GM12873 (cell line): ENCODE results near the gene EPHB2.
A peak's percentile ranks its signal among the peaks of the same experiment; 100 is the strongest.

Experiments
- CTCF ChIP-seq: IDR thresholded peaks from 2 replicates; pipeline ENCODE4 v1.5.1; 2012; ENCODE audit warnings: low read depth, mild to moderate bottlenecking, moderate library complexity, low read length, control low read depth; ENCODE audit not compliant: insufficient read depth; ENCODE audit errors: missing control alignments

EPHB2 gene

GRCh38 chr1:22696610-22697009, 14.0 kb upstream of the EPHB2 start:
- no peak for TF ChIP-seq CTCF

GRCh38 chr1:22697980-22698379, 12.7 kb upstream of the EPHB2 start:
- no peak for TF ChIP-seq CTCF

GRCh38 chr1:22699681-22700520, 10.7 kb upstream of the EPHB2 start:
- TF ChIP-seq CTCF, result no peak

GRCh38 chr1:22702296-22703085, 8.1 kb upstream of the EPHB2 start:
- TF ChIP-seq CTCF, result no peak

- TF ChIP-seq CTCF, result peak; percentile 91
Measured at GRCh38 chr1:22704440-22705067, 6.1 kb upstream of the EPHB2 start.

GRCh38 chr1:22705586-22705985, 5.1 kb upstream of the EPHB2 start:
- TF ChIP-seq CTCF, result no peak

- TF ChIP-seq CTCF, result no peak
Measured at GRCh38 chr1:22708777-22709176, 1.9 kb upstream of the EPHB2 start.
